Thoracic aorta (tissue), 2 donors: ENCODE data around the gene KRT6B. TPM values are rescaled to one million over a fixed set of nuclear protein-coding genes. Genes with fewer than 3 reads are reported as not detected.

Source experiments
- ATAC-seq: fragments of 150-250 bp; one replicate; pipeline ENCODE4 v1.8.0; 2017; ENCODE audit warnings: low read depth; ENCODE audit not compliant: insufficient number of reproducible peaks, low FRiP score
- DNase-seq: peaks from one replicate; pipeline ENCODE4 v3.0.0-alpha.2; 2020; ENCODE audit warnings: low spot score
- H3K27ac ChIP-seq, 2 donors: fragments of 200-600 bp; sonication (generic); 1 replicate in 1 of 2; 2 replicates in 1 of 2; pipeline ENCODE4 v1.5.1; 2016; ENCODE audit warnings: mild to moderate bottlenecking in 2 of 2, moderate library complexity in 2 of 2
- H3K27me3 ChIP-seq: fragments of 200-600 bp; sonication (generic); replicated peaks from 2 replicates; pipeline ENCODE4 v1.6.0; 2016; ENCODE audit warnings: mild to moderate bottlenecking; ENCODE audit not compliant: insufficient read depth
- H3K36me3 ChIP-seq: fragments of 200-600 bp; sonication (generic); one replicate; pipeline ENCODE4 v1.5.1; 2016
- H3K4me1 ChIP-seq, 2 donors: fragments of 200-600 bp; sonication (generic); 1 replicate in 1 of 2; 2 replicates in 1 of 2; pipeline versions ENCODE4 v1.5.1 to v1.6.0; 2016; ENCODE audit warnings: low read depth in 2 of 2, mild to moderate bottlenecking in 1 of 2; ENCODE audit not compliant: control insufficient read depth in 1 of 2
- H3K4me3 ChIP-seq: fragments of 200-600 bp; sonication (generic); 2 replicates; pipeline ENCODE4 v1.5.1; 2016; ENCODE audit warnings: mild to moderate bottlenecking
- H3K9me3 ChIP-seq: fragments of 200-600 bp; sonication (generic); 2 replicates; pipeline ENCODE4 v1.5.1; 2016
- CTCF ChIP-seq: fragments of 200-600 bp; sonication (generic); IDR thresholded peaks from one replicate; pipeline ENCODE4 v1.5.1; 2019; ENCODE audit warnings: antibody characterized with exemption
- total RNA-seq, 2 donors: library from RNA; depleted of rRNA; stranded (reverse); fragments of >200 nt; gene quantifications; one replicate each; pipeline versions ENCODE4 v1.1.0 to v1.2.3, GENCODE V29; 2016

Gene KRT6B
- total RNA-seq, 2 donors from 2014 or later, result 0.41 TPM; not detected in 1

GRCh38 chr12:52486166-52487105, 34.5 kb upstream of the KRT6B start:
- no peak overlapping the region for H3K27ac ChIP-seq
- H3K4me3 ChIP-seq, result no peak overlapping the region
- ATAC-seq, result no peak

GRCh38 chr12:52480073-52480472, 28.1 kb upstream of the KRT6B start:
- Histone ChIP-seq H3K4me1 (no peaks in the 10 kb centered on the region), H3K36me3 (no peaks in the 10 kb centered on the region), H3K27me3 (no peaks in the 10 kb centered on the region), H3K4me3 (no peak overlapping the region), H3K9me3 (no peaks in the 10 kb centered on the region), H3K27ac (no peak overlapping the region)
- TF ChIP-seq CTCF, result no peak
- no peak for DNase-seq
- ATAC-seq, result no peak

More at GRCh38 chr12:52486166-52487105, 34.5 kb upstream of the KRT6B start:
- Histone ChIP-seq H3K36me3 (no peaks in the 10 kb centered on the region), H3K27me3 (no peaks in the 10 kb centered on the region), H3K9me3 (no peaks in the 10 kb centered on the region), H3K4me1 (no peaks in the 10 kb centered on the region)
- DNase-seq, result no peak
- TF ChIP-seq CTCF, result no peak

- Histone ChIP-seq H3K27ac (no peak overlapping the region), H3K36me3 (no peaks in the 10 kb centered on the region), H3K9me3 (no peaks in the 10 kb centered on the region), H3K4me3 (no peak overlapping the region), H3K4me1 (no peaks in the 10 kb centered on the region), H3K27me3 (no peaks in the 10 kb centered on the region)
- DNase-seq (no peak), ATAC-seq (no peak)
- TF ChIP-seq CTCF, result no peak
Observed at GRCh38 chr12:52477651-52478050, 25.7 kb upstream of the KRT6B start.

GRCh38 chr12:52474212-52474611, 22.3 kb upstream of the KRT6B start:
- Histone ChIP-seq H3K36me3 (no peaks in the 10 kb centered on the region), H3K4me1 (no peaks in the 10 kb centered on the region), H3K27ac (no peak overlapping the region), H3K27me3 (no peaks in the 10 kb centered on the region), H3K4me3 (no peak overlapping the region), H3K9me3 (no peaks in the 10 kb centered on the region)
- ATAC-seq, result no peak
- TF ChIP-seq CTCF, result no peak
- no peak for DNase-seq

- Histone ChIP-seq H3K4me3 (no peak within 1 kb of the TSS), H3K27me3 (no peaks in the 10 kb centered on the region), H3K4me1 (no peaks in the 10 kb centered on the region), H3K36me3 (no peaks in the 10 kb centered on the region), H3K9me3 (no peaks in the 10 kb centered on the region), H3K27ac (no peak within 1 kb of the TSS)
- no peak for TF ChIP-seq CTCF
- ATAC-seq (no peak), DNase-seq (no peak)
Observed at GRCh38 chr12:52473768-52474167, 21.8 kb upstream of the KRT6B start, which contains the start of gene KRT6C. KRT6C (minus strand) TSS chr12:52473805; CDS start chr12:52473737, 68 bp downstream.
